ENCODE measurements around the gene DIPK1A. TPM values are rescaled to one million over a fixed set of nuclear protein-coding genes. Genes with fewer than 3 reads are reported as not detected.
A peak's percentile ranks its signal among the peaks of the same experiment; 100 is the strongest.

The DIPK1A gene
- total RNA-seq, 4 donors from 2014 or later, result 11.7 to 17.5 (median 15.1) TPM

DNA sequence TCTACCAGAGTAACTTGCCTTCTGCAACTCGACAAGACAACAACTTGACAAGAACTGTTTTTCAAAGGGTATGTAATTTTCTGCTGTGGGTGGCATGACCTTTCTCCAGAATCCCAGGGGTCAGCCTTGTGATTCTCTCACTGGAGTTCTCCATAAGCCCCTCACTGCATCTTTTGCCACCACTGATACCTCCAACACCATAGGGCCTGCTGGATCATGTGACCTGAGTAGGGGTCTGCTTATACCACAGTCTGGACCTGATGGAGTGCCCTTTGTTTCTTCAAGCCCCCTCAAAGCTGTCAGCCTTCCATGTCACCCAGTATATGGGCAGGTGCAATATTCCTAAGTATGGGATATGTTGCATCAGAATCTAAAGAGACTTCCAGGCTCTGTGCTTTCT lies 31.6 kb upstream of the DIPK1A start:
- Histone ChIP-seq H3K4me3 (replicated peaks in 1 of 3) (no peak overlapping the region), H3K9me3 (no peaks in the 10 kb centered on the region), H3K4me1 (peaks cover 5 to 6% of the 10 kb centered on the region in 2 donors), H3K36me3 (no peaks in the 10 kb centered on the region), H3K27ac (no peak overlapping the region), H3K27me3 (no peaks in the 10 kb centered on the region)
- 100% methylated on average over 1 of the region's 1 CpG for WGBS, 2 donors
- intact Hi-C loops (cut with DNase I), result no loop called here
- TF ChIP-seq, protein P1, sequence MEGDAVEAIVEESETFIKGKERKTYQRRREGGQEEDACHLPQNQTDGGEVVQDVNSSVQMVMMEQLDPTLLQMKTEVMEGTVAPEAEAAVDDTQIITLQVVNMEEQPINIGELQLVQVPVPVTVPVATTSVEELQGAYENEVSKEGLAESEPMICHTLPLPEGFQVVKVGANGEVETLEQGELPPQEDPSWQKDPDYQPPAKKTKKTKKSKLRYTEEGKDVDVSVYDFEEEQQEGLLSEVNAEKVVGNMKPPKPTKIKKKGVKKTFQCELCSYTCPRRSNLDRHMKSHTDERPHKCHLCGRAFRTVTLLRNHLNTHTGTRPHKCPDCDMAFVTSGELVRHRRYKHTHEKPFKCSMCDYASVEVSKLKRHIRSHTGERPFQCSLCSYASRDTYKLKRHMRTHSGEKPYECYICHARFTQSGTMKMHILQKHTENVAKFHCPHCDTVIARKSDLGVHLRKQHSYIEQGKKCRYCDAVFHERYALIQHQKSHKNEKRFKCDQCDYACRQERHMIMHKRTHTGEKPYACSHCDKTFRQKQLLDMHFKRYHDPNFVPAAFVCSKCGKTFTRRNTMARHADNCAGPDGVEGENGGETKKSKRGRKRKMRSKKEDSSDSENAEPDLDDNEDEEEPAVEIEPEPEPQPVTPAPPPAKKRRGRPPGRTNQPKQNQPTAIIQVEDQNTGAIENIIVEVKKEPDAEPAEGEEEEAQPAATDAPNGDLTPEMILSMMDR (IDR thresholded peaks at IDR 0.05), result no peak
- no peak for DNase-seq

DNA sequence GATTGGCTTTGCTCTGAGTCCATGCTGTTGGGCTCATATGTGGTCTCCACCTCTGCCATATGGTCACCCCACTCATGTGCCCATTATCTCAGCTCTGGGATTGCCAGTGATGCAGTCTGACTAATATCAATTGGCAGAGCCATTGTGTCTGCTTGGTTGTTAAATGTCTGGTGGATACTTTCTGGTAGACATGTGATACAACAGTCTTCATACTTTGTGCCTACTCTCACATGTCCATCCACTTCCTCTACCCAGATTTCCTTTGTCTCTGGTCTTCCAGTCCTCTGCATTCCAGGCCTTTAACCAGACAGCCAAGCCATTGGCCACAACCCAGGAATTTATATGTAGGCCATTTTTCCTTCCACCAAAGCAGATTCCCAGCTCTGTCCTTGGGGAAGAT lies 30.8 kb upstream of the DIPK1A start:
- no peaks in the 10 kb centered on the region for H3K27me3 ChIP-seq
- TF ChIP-seq POLR2A (IDR thresholded peaks at IDR 0.05), result no peak
- TF ChIP-seq, protein P1 (IDR thresholded peaks at IDR 0.05), result no peak
- no peak overlapping the region for H3K4me3 ChIP-seq (replicated peaks in 1 of 3)
- no peaks in the 10 kb centered on the region for H3K36me3 ChIP-seq
- peaks cover 5 to 6% of the 10 kb centered on the region in 2 donors for H3K4me1 ChIP-seq
- H3K9me3 ChIP-seq, result no peaks in the 10 kb centered on the region
- no peak overlapping the region for H3K27ac ChIP-seq
- no peak for DNase-seq
- intact Hi-C loops (cut with DNase I), result no loop called here

DNA sequence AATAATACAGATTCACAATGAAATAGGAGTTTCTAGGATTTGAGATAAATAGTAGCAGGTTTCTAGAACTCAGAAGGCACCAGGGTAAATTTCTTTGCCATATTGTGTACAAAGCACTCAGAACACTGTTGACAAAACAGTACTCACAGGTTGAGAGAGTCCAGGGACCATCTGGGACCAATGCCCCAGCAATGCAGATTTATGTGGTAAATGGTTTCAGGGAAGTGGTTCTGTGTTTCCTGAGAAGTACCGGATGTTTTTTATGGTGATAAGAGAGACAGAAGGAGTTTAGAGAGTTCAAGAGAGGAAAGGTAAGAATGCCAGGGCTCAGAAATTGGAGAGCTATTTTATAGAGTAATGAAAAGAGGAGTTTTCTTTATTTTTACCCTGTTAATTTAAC lies 29.6 kb upstream of the DIPK1A start:
- Histone ChIP-seq H3K4me1 (peaks cover 5 to 6% of the 10 kb centered on the region in 2 donors), H3K36me3 (no peaks in the 10 kb centered on the region), H3K9me3 (no peaks in the 10 kb centered on the region), H3K27me3 (no peaks in the 10 kb centered on the region), H3K4me3 (replicated peaks in 1 of 3) (no peak overlapping the region), H3K27ac (peak overlapping the region in 1 of 3 donors; percentile 42)
- intact Hi-C loops (cut with DNase I), result no loop called here
- TF ChIP-seq, protein P1 (IDR thresholded peaks at IDR 0.05), result no peak
- no peak for TF ChIP-seq POLR2A (IDR thresholded peaks at IDR 0.05)
- 29 to 33% methylated on average over 1 of the region's 1 CpG for WGBS, 2 donors
- no peak for DNase-seq

DNA sequence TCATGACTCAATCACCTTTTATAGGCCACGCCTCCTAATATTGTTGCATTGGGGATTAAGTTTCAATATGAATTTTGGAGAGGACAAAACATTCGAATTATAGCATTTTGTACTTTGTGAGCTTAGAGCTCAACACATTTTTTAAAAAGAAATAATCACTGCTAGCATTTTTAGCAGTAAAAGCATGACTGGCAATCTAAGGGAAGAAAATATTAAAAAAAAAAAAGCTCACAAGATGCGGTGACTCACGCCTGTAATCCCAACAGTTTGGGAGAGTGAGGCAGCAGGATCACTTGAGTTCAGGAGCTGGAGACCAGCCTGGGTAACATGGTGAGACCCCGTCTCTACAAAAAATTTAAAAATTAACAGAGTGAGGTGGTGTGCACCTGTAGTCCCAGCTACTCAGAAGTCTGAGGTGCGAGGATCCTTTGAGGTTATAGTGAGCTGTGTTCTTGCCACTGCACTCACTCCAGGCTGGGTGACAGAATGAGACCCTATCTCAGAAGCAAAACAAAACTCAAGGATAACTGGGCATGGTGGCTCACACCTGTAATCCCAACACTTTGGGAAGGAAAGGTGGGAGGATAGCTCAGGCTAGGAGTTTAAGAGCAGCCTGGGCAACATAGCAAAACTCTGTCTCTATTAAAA lies 28.8 kb upstream of the DIPK1A start:
- H3K4me1 ChIP-seq, result peaks cover 5 to 6% of the 10 kb centered on the region in 2 donors
- no peak overlapping the region for H3K27ac ChIP-seq
- intact Hi-C loops (cut with DNase I), result no loop called here
- no peak for DNase-seq
- 89 to 97% methylated on average over 6 of the region's 6 CpGs for WGBS, 2 donors
- H3K27me3 ChIP-seq, result no peaks in the 10 kb centered on the region
- no peaks in the 10 kb centered on the region for H3K9me3 ChIP-seq
- H3K36me3 ChIP-seq, result no peaks in the 10 kb centered on the region
- no peak for TF ChIP-seq POLR2A (IDR thresholded peaks at IDR 0.05)
- TF ChIP-seq, protein P1 (IDR thresholded peaks at IDR 0.05), result no peak
- H3K4me3 ChIP-seq (replicated peaks in 1 of 3), result no peak overlapping the region

GRCh38 chr1:92989253-92989652 lies 28.0 kb upstream of the DIPK1A start:
- WGBS, 2 donors, result 66 to 93% methylated on average over 2 of the region's 2 CpGs
- H3K4me3 ChIP-seq (replicated peaks in 1 of 3), result no peak overlapping the region
- intact Hi-C loops (cut with DNase I), result no loop called here
- H3K4me1 ChIP-seq, result peaks cover 5 to 6% of the 10 kb centered on the region in 2 donors
- H3K9me3 ChIP-seq, result no peaks in the 10 kb centered on the region
- TF ChIP-seq POLR2A (IDR thresholded peaks at IDR 0.05), result no peak
- no peak overlapping the region for H3K27ac ChIP-seq
- H3K36me3 ChIP-seq, result no peaks in the 10 kb centered on the region
- DNase-seq, result no peak
- H3K27me3 ChIP-seq, result no peaks in the 10 kb centered on the region

Measured in thyroid gland (tissue), 4 donors.